Activated CD4-positive, alpha-beta T cell treated with anti-CD3 and anti-CD28 coated beads, Interleukin-2, amount 50 U/mL, for 4 hours (primary cell): Measurements from ENCODE around the gene ZNF627.
"Not testable (repeated sequence)": the region's sequence is repeated elsewhere in the genome, so short reads cannot be mapped to it uniquely, and the experiment has no call there.

ENCODE experiments used
- DNase-seq, 2 experiments: peaks; one replicate each; pipeline ENCODE4 v3.0.0-alpha.2; 2020

Gene ZNF627

DNA sequence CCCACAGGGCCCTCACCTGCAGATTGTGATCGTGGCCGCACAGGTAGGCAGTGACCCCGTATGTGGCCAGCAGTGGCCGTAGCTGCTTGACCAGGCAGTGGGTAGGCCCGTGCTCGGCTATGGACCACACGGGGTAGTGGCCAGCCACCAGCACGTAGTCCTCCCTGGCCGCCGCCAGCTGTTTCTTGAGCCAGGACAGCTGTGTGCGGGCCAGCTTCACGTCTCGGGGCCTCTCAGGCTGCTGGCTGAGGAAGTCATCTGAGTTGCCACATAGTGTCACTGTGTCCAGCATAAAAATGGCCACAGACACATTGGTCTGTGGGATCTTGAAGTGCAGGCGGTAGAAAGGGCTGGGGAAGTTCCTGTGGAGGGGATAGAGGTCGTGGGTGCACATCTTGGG lies 21.1 kb upstream of the ZNF627 start:
- no peak for DNase-seq

DNA sequence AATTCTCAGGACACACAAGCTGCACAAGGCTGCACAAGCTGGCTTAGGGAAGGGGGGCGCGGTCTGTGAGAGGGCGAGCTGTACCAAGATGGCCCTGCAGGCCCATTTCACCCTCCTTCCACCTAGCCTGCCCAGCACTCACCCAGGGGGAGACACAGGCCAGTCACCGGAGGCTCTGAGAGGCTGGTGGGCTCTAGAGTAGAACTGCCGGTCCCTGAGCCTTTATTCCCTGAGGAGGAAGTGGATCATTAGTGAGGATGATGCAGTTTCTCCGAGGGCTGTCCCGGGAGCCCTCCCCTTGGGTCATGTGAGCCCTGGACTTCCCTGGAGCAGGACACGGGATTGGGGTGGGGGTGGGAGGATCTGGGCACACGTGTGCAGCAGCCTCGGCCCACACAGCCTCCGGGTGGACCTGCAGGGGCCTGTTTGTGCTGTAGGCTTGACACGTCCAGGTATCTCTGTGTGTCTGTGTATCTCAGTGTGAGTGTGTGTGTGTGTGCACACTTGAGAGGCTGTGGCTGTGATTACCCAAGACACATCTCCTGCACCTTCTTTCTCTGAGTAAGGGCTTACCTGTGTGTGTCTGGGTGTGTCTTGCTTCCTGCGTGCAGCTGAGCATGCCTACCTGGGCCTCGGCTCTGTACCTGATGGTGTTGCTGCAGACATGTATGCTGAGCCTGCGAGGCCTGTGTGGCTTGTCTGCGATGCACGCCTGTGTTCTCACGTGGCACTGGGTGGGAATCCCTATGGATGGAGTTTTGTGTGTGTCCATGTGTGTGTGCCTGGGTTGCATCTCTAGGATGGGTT lies 19.6 kb upstream of the ZNF627 start, which contains the start of gene ACP5:
TSS of gene ACP5 (minus strand) at position 195 of the 807 bp plus-strand sequence. CDS start 328 bp downstream, outside the sequence.
- DNase-seq = no peak

DNA sequence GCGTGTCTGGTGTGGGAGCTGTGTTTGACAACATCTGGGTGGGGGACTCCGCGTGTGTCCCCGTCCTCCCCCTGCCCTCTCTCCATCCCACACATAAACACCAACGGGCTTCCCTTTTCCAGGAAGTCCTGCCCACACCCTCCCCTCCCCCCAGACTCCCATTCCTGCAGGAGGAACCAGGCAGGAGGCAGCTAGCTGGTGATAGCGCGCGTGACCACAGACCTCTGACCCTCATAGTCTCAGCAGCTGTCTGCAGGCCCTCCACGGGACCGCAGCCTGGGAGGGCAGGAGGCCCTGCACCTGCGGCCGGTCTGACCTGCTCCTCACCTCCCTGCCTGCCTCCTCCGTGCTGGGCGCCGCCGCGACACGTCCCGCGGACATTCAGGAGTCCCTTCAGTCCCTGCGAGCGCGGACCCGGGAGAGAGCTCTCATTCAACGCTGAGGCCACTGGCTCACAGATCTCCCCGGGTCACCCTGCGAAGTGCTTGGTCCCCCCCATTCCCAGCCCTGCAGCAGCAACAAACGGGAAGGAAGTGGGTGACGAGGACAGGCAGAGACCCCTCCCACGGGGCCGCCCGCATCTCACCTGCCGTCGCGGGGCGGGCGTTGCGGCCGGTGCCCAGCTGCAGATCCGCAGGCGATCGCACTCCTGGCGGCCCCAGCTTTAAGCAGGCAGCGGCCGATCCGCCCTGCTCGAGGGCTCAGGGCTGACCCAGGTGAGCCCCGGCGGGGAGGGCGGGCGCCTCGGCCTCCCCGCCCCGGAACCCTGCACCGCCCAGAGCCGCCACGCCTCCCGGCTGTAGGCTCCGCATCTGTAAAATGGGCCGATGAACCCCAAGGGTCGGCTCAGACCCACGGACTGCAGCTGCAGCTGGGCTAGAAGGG lies 18.8 kb upstream of the ZNF627 start:
- DNase-seq = peak in 1 of 2 experiments; percentile 23

DNA sequence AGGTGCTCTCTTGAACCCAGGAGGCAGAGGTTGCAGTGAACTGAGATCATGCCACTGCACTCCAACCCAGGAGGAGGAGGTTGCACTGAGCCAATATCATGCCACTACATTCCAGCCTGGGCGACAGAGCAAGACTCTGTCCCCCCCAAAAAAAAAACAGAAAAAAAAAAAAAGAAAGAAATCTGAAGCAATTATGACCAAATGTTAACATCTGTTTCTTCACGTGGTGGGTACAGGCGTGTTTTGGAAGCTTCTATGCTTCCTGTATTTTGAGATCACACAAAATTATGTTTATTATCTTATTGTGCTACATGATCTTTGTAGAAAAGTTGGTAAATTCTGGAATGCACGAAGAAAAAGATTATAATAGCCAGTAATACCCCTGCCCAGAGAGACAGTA lies 17.2 kb upstream of the ZNF627 start:
- no peak for DNase-seq

DNA sequence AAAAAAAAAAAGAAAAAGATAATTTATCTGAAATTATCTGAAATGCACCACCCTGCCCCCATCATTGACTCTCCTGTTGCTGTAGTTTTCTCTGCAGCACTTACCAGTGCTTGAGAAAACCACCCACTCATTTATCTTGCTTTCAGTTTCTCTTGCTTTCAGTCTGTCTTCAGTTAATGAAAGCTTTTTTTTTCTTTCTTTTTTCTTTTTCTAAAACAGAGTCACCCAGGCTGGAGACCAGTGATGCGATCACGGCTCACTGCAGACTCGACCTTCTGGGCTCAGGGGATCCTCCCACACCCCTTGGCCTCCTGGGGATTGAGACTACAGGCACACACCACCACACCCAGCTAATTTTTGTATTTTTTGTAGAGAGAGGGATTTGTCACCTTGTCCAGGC lies 15.5 kb upstream of the ZNF627 start:
- peak; percentile 15 to 25 for DNase-seq

DNA sequence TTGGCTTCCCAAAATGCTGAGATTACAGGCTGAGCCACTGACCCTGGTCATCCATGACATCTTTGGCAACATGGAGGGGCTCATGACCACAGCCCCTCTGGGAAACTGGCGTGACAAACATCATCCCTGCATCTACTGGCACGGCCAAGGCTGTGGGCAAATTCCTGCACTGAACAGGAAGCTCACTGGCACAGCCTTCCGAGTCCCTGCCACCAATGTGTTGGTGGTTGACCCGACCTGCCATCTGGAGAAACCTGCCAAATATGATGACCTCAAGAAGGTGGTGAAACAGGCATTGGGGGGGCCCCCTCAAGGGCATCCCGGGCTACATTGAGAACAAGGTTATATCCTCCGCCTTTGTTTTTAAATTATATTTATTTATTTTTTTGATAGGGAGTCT lies 11.0 kb upstream of the ZNF627 start:
- DNase-seq = no peak

DNA sequence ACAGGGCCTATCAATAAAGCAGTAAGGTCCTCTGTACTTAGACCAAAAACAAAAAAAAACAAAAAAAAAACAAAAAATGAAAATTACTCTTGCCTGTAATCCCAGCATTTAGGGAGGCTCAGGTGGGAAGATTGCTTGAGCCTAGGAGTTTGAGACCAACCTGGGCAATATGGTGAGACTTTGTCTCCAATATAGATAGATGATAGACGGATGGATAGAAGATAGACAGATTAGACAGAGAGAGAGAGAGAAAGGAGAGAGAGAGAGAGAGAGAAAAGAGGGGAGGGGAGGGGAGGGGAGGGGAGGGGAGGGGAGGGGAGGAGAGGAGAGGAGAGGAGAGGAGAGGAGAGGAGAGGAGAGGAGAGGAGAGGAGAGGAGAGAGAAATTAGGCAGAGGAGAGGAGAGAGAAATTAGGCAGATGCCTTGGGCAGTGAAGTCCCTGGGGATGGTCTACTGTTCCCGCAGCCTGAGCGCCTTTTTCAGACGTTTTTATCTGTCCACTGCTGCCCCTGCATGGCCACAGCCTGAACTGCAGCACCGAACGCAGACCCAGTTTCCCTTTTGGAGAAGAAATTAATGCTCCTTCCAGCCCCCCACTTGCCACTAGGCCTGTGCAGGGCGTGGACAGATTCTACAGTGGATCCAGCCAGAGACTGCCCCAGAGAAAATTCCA lies 9.8 kb upstream of the ZNF627 start:
- DNase-seq = peak; percentile 71 to 79

DNA sequence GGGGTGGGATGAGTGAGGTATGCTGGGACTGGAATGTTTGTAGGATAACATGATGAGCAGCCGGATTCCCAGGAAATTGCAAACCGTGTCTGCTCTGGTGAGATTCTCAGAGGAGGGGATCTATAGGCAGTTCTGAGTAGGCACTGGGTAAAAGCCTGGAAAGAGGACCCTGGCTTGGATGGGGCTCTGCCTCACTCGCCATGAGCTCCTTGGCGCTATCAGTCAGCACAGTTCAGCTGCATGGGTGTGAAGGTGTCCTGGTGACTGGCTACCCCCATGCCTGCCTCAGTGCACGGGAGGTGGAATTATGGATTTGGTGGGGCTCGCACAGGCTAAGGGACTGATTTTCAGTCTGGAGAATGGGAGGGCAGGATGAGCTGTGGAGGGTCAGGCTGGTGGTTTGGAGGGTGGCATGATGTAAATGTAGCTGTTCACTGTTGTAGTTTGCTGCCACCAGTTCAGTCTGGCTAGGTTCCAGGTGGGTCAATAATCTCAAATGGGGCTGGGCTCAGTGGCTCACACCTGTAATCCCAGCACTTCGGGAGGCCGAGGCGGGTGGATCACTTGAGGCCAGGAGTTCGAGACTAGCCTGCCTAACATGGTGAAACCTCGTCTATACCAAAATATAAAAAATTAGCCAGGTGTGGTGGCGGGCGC lies 9.2 kb upstream of the ZNF627 start:
- DNase-seq = no peak

DNA sequence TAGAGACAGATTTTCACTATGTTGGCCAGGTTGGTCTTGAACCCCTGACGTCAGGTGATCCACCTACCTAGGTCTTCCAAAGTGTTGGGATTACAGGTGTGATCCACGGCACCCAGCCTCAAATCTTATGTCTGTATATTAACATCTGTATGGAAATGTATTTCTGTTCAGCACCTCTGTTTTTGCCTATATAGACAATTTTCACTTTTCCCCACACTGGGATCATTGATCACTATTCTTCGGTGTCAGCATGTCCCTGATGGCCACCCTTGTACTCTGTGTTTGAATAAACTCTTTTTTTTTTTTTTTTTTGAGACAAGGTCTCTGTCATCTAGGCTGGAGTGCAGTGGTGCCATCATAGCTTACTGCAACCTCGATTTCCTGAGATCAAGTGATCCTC lies 3.2 kb upstream of the ZNF627 start:
- no peak for DNase-seq

DNA sequence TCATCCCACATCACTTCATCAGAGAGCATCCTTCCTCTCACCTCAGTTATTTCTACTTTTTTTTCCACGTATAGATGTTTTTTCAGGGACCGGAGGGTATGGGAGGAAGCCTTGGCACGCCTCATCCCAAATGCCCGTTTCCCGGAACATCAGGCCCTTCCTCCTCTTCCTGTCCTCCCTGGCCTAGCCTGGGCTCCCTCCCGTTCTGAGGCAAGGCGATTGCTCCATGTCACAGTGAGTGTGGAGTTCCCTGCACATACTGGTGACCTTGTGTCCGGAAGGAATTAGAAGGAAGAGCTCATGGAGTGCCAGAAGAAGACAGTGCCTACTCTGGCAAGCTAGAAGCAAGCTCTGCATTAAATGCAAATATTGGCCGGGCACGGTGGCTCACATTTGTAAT lies 1.1 kb upstream of the ZNF627 start:
- no peak for DNase-seq

DNA sequence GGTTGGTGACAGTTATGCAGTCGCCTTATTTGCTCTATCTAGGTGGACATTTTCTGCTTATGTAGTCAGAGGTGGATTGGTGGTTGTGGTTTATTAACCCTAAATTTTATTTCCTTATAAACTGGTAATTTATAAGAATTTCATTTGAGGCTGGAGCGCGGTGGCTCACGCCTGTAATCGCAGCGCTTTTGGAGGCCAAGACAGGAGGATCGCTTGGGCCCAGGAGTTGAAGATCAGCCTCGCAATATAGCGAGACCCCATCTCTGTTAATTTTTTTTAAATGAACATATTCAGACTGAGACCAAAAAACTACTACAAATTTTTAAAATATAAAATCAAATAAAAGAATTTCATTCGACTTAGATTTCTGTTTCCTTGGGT lies 810 bp downstream of the ZNF627 start:
- DNase-seq = no peak

DNA sequence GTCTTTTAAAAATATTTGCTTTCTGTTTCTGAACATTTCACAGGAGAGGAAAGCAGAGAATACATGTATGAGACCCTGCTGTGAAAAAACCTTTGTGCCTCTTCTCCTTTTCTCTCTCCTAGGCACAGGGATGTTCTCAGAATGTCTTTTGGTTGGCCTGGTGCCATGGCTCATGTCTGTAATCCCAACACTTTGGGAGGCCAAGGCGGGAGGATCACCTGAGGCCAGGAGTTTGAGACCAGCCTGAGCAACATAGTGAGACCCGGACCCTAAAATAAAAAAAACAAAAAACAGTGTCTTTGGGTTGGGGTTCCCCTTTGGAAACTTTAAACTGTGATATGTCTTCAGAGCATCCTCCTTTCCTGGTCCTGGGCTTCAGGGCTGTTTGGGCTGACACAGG lies 1.5 kb downstream of the ZNF627 start:
- DNase-seq = no peak

DNA sequence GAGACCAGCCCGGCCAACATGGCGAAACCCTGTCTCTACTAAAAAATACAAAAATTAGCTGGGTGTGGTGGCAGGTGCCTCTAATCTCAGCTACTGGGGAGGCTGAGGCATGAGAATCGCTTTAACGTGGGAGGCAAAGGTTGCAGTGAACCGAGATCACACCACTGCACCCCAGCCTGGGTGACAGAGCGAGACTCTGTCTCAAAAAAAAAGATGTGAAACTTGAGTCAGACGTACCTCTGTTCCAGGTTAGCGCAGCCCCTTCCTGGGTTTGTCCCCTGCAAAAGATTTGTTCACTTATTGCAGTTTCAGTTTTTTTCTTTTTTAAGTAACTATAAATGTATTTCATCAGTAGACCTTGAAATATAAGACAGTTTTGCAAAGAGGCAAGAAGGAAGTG lies 2.4 kb downstream of the ZNF627 start:
- DNase-seq = not testable (repeated sequence)

DNA sequence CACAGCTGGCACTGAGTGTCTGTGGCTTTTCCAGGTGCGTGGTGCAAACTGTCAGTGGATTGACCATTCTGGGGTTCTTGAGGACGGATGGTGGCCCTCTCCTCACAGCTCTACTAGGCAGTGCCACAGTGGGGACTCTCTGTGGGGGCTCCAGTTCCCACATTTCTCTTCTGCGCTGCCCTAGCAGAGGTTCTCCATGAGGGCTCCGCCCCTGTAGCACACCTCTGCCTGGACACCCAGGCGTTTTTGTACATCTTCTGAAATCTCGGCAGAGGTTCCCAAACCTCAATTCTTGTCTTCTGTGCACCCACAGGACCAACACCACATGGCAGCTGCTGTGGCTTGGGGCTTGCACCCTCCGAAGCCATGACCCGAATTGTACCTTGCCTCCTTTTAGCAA lies 9.2 kb downstream of the ZNF627 start:
- no peak for DNase-seq

DNA sequence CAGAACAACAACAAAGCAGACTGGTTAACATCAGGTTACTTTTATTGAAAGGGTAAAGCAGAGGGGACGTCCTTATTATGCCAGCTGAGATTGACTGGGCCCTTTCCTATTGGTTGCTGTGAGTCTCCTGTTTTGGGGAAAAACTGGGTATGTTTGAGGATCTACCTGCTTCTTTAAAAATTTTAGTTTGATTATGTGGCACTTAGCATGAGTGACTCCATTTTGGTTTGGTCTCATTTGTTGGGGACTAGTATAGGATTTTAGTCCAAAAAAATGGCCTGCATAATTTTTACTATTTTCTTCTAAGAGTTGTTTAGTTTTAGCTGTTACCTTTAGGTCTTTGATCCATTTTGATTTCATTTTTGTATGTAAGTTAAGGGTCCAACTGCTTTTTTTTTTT lies 14.4 kb downstream of the ZNF627 start:
- DNase-seq = no peak

DNA sequence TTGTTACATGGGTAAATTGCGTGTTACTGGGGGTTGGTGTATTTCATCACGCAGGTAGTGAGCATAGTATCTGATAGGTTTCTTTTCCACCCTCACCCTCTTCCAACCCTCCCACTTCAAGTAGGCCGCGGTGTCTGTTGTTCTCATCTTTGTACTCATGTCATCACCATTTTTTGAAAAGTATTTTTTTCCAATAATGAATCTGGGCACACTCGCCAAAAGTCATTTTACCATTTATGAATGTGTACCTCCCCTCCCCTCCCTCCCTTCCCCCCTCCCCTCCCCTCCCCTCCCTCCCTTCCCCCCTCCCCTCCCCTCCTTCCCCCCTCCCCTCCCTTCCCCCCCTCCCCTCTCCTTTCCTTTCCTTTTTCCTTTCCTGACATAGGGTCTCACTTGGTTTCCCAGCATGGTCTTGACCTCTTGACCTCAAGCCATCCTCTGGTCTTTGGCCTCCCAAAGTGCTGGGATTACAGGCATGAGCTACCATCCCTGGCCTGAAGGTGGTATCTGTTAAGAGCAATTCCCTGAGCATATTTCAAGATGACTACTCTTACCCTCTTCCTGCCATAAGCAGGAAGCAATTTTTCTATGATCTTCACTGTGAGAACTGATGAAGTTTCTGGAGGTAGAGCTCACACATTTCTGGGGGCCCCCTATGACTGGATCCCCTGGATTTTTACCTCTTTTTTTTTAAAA lies 15.7 kb downstream of the ZNF627 start:
- no peak for DNase-seq

DNA sequence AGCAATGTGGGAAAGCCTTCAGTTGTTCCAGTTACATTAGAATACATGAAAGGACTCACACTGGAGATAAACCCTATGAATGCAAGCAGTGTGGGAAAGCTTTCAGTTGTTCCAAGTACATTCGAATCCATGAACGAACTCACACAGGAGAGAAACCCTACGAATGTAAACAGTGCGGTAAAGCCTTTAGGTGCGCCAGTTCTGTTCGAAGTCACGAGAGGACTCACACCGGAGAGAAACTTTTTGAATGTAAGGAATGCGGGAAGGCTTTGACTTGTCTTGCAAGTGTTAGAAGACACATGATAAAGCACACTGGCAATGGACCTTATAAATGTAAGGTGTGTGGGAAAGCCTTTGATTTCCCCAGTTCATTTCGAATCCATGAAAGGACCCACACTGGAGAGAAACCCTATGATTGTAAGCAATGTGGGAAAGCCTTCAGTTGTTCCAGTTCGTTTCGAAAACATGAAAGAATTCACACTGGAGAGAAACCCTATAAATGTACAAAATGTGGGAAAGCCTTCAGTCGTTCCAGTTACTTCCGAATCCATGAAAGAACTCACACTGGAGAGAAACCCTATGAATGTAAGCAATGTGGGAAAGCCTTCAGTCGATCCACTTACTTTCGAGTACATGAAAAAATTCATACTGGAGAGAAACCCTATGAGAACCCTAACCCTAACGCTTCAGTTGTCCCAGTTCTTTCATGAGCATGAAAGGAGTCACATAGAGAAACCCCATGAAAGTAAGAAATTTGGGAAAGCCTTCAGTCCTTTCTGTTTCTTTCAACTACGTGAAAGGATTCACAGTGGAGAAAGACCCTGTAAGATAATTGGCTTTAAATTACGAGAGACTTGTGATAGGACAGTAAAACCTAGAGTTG lies 20.1 kb downstream of the ZNF627 start:
- no peak for DNase-seq

DNA sequence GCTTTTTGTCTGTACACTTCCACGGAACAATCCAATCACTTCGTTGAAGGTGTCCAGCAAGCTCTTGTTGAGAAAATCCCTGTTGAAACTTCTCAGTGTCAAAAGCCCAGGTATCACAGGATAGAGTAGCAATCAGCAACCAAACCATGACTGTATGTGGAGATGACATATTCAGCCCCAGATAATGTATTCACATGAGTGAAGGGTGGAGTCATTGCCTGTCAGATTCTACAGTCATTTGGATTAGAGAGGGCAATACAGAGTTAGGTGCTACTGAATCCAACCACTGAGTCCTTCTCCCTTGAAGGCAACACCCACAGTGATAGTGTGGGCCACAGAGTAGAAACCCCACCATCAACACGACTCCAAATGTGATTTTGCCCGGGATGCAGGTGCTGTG lies 23.3 kb downstream of the ZNF627 start:
- DNase-seq = no peak

DNA sequence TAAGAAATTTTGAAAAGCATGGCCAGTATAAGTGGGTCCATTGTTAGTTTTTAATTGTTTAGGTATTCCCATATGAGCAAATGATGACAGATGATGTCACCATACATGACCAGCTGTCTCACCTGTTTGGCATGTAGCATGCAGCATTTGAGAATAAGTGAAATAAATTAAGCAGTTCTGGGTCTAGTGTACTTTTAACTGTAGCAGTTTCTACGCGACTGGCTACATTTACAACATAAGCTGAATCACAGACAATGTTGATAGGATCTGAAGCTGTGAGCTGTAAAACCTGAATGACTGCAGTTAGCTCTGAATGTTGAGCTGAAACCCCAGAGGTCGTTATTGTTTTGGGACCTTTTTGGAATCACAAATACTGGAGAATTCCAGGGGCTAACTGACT lies 25.1 kb downstream of the ZNF627 start:
- DNase-seq = not testable (repeated sequence)

DNA sequence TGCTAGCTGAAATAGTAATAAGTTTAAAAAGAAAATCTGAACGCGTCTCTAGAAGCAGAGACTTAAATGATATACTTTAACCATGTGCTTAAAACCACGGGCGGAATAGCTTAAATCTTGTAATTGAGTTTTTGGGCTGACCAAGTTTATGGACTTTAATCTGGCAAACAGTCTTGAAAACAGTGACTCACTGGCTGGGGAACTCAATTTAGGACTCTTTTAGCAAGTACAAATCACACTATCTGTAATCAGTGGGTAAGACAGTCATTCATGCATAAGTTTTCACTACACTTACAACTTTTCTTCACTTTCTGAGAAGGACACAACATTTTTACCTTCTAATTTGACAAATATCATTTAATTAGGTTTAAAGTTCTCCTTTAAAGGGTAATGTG lies 26.8 kb downstream of the ZNF627 start:
- no peak for DNase-seq

DNA sequence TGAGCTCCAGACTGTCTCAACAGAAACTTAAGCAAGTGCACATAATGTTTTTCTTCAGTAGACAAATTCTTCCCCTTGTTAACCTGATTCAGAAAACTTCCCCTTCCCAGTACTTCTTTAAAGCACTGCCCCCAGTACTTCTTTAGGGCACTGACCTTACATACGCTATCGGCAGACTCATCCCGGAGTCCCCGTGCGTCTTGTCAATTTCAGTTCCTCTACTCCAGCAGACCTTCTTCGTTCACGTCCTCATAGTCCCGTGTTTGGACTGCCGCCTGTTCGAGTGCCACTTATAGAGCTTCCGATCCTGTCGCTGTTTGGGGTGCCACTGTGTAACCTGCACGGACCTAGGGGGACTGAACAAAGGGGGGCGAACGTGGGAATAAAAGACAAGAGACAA lies 29.0 kb downstream of the ZNF627 start:
- DNase-seq = no peak
